ENCODE measurements around the gene PHACTR1. TPM values are rescaled to one million over a fixed set of nuclear protein-coding genes. Genes with fewer than 3 reads are reported as not detected.

Gene PHACTR1
- polyA plus RNA-seq, 2 of the 4 experiments (the other 2 are of a cell fraction) = not detected

DNA sequence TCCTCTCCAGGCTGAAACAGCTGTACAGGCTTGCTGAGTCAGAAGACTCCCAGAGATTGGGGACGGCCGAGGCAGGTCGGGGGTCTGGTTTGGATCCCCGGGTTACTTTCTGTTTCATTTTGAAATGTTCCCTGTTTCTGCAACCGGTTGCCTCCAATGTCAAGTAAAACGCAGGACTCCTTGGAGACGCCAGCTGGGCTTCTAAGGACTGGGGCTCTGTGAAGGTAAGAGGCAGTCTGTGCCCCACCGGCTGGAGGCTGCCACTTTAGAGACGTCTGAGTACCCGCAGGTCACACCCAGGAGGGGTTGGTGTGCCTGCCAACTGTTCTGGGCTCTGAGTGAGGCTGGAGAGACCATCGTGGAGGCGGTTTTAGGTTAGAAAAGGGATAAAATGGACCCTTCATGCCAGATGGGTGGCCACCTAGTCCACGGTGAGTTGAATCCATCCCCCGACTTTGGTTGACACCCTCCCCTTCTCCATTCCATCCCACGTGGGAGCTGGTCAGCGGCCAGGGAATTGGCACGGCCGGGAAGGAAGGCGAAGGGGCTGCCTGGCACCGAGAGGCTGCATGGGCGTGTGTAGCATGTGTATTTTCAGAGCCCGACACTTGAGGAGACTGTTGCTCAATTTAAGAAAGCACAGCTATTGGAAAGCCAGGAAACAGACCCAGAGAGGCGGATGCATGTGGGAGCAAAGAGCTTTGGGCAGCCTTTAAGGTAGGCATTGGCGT, 240.9 kb downstream of the PHACTR1 start:
- no peaks in the 10 kb centered on the region for H3K4me1 ChIP-seq
- 3% methylated on average over 22 of the region's 24 CpGs for WGBS (ENCODE audit: missing lambda C conversion rate)
- FAIRE-seq (no peak), ATAC-seq (peak; percentile 67 to 79), DNase-seq (ENCODE audit: low read depth in 1 of 2, low spot score in 1 of 2) (peak; percentile 2 to 6)
- ChIA-PET CTCF (no interaction called here), POLR2A (interaction anchor here (0.6 kb wide), 1 partner anchor 371 kb away, joined by 4 read pairs; the partner anchor contains the start of gene TBC1D7)
- no peaks in the 10 kb centered on the region for H3K9me3 ChIP-seq
- peak overlapping the region; percentile 97 for H3K4me2 ChIP-seq
- peak overlapping the region; percentile 50 for H3K4me3 ChIP-seq
- no peak overlapping the region for H3K27ac ChIP-seq
- TF ChIP-seq, protein P1, sequence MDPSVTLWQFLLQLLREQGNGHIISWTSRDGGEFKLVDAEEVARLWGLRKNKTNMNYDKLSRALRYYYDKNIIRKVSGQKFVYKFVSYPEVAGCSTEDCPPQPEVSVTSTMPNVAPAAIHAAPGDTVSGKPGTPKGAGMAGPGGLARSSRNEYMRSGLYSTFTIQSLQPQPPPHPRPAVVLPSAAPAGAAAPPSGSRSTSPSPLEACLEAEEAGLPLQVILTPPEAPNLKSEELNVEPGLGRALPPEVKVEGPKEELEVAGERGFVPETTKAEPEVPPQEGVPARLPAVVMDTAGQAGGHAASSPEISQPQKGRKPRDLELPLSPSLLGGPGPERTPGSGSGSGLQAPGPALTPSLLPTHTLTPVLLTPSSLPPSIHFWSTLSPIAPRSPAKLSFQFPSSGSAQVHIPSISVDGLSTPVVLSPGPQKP (IDR thresholded peaks at IDR 0.05; ENCODE audit: low read depth, low read length) = no peak
- TF ChIP-seq RCOR1 (IDR thresholded peaks at IDR 0.05; ENCODE audit: low read depth, low read length) = no peak
- TF ChIP-seq CBX2 (IDR thresholded peaks at IDR 0.05; ENCODE audit: borderline replicate concordance, low read depth) = no peak
- TF ChIP-seq, protein P2, sequence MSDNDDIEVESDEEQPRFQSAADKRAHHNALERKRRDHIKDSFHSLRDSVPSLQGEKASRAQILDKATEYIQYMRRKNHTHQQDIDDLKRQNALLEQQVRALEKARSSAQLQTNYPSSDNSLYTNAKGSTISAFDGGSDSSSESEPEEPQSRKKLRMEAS (IDR thresholded peaks at IDR 0.05) = no peak
- TF ChIP-seq BHLHE40 (IDR thresholded peaks at IDR 0.05; ENCODE audit: low read depth, low read length) = no peak
- TF ChIP-seq ESRRA (IDR thresholded peaks at IDR 0.05; ENCODE audit: borderline replicate concordance, low read length) = no peak
- TF ChIP-seq RFX5 (IDR thresholded peaks at IDR 0.05) = no peak
- TF ChIP-seq ZSCAN20 (CRISPR knock-in tag; IDR thresholded peaks at IDR 0.05) = no peak
- no peak for TF ChIP-seq FOXS1 (CRISPR knock-in tag; IDR thresholded peaks at IDR 0.05)
- TF ChIP-seq EP300 (IDR thresholded peaks at IDR 0.05) = no peak
- TF ChIP-seq, protein P3, sequence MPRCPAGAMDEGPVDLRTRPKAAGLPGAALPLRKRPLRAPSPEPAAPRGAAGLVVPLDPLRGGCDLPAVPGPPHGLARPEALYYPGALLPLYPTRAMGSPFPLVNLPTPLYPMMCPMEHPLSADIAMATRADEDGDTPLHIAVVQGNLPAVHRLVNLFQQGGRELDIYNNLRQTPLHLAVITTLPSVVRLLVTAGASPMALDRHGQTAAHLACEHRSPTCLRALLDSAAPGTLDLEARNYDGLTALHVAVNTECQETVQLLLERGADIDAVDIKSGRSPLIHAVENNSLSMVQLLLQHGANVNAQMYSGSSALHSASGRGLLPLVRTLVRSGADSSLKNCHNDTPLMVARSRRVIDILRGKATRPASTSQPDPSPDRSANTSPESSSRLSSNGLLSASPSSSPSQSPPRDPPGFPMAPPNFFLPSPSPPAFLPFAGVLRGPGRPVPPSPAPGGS (IDR thresholded peaks at IDR 0.05) = no peak
- TF ChIP-seq, protein P4, sequence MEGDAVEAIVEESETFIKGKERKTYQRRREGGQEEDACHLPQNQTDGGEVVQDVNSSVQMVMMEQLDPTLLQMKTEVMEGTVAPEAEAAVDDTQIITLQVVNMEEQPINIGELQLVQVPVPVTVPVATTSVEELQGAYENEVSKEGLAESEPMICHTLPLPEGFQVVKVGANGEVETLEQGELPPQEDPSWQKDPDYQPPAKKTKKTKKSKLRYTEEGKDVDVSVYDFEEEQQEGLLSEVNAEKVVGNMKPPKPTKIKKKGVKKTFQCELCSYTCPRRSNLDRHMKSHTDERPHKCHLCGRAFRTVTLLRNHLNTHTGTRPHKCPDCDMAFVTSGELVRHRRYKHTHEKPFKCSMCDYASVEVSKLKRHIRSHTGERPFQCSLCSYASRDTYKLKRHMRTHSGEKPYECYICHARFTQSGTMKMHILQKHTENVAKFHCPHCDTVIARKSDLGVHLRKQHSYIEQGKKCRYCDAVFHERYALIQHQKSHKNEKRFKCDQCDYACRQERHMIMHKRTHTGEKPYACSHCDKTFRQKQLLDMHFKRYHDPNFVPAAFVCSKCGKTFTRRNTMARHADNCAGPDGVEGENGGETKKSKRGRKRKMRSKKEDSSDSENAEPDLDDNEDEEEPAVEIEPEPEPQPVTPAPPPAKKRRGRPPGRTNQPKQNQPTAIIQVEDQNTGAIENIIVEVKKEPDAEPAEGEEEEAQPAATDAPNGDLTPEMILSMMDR (IDR thresholded peaks at IDR 0.05) = no peak
- no peak for TF ChIP-seq KDM1A (IDR thresholded peaks at IDR 0.05; ENCODE audit: low read depth)
- TF ChIP-seq, protein P5, sequence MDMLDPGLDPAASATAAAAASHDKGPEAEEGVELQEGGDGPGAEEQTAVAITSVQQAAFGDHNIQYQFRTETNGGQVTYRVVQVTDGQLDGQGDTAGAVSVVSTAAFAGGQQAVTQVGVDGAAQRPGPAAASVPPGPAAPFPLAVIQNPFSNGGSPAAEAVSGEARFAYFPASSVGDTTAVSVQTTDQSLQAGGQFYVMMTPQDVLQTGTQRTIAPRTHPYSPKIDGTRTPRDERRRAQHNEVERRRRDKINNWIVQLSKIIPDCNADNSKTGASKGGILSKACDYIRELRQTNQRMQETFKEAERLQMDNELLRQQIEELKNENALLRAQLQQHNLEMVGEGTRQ (IDR thresholded peaks at IDR 0.05) = no peak
- no peak for TF ChIP-seq NR3C1 (IDR thresholded peaks at IDR 0.05)
- no peak for TF ChIP-seq SREBF2 (IDR thresholded peaks at IDR 0.05)
- no peak for TF ChIP-seq PHF8 (IDR thresholded peaks at IDR 0.05; ENCODE audit: borderline replicate concordance, low read depth)
- no peak for TF ChIP-seq RAD21 (conservative IDR thresholded peaks at IDR 0.05 in 1 of 2, IDR thresholded peaks at IDR 0.05 in 1 of 2)
- TF ChIP-seq CHD2 (IDR thresholded peaks at IDR 0.05; ENCODE audit: low read length, partially characterized antibody) = no peak
- TF ChIP-seq POLR2A (IDR thresholded peaks at IDR 0.05; ENCODE audit: low read length) = no peak

- H3K4me3 ChIP-seq = peak overlapping the region; percentile 50; the same call in 2 of the 3 replicates
- TF ChIP-seq HES2 (IDR thresholded peaks at IDR 0.05) = no peak
- TF ChIP-seq RNF2 (IDR thresholded peaks at IDR 0.05; ENCODE audit: borderline replicate concordance, low read depth) = peak; percentile 63; the same call in 1 of the 2 replicates
- TF ChIP-seq POLR2AphosphoS2 (conservative IDR thresholded peaks at IDR 0.05; ENCODE audit: low read length) = no peak
- TF ChIP-seq KDM1A (IDR thresholded peaks at IDR 0.05; ENCODE audit: low read depth) = no peak
- no peak for TF ChIP-seq EHF (CRISPR knock-in tag; IDR thresholded peaks at IDR 0.05)
- POLR2A ChIA-PET = no interaction called here
Observed at GRCh38 chr6:12958052-12958706, 241.6 kb downstream of the PHACTR1 start.

More at GRCh38 chr6:12958052-12958706, 241.6 kb downstream of the PHACTR1 start:
- ATAC-seq (no peak; a peak in 1 of 6 replicates), DNase-seq (ENCODE audit: low read depth in 1 of 2, low spot score in 1 of 2) (no peak), FAIRE-seq (no peak)
- H3K9me3 ChIP-seq = no peaks in the 10 kb centered on the region
- 59% methylated on average over 9 of the region's 9 CpGs for WGBS (ENCODE audit: missing lambda C conversion rate)
- no peaks in the 10 kb centered on the region for H3K4me1 ChIP-seq
- H3K4me2 ChIP-seq = peak overlapping the region; percentile 97
- no peak overlapping the region for H3K27ac ChIP-seq
- CTCF ChIA-PET = no interaction called here

All from A549 (cell line).